GM19463 (cell line): ENCODE data around the gene LDB2.

ENCODE experiments used
- ATAC-seq: cut with Tn5 transposase; IDR thresholded peaks from one replicate; pipeline ENCODE4 v1.9.1; 2021; ENCODE audit warnings: mild to moderate bottlenecking, moderate library complexity; ENCODE audit not compliant: unreplicated experiment

LDB2 gene

GRCh38 chr4:16516796-16517439 lies 381.5 kb downstream of the LDB2 start:
- ATAC-seq: no peak

DNA sequence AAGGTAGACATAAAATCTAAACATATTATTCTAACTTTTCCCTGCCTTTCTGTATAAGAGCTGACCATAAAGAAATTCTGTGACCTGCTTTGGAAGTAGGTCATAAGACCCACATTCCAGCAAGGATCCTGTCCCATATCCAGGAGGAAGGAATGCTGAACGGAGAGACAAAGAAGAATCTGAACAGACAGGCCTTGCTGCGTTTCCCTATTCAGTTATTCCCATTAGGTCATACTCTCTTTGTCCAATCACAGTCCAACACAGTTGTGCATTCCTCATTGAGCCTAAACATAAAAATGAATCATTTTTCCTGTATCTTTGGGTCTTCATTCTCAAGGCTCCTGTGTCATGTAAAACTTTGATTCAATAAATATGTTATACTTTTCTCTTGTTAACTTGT lies 384.6 kb downstream of the LDB2 start:
- no peak for ATAC-seq

- ATAC-seq: no peak
Observed at GRCh38 chr4:16508968-16509367, 389.5 kb downstream of the LDB2 start.

DNA sequence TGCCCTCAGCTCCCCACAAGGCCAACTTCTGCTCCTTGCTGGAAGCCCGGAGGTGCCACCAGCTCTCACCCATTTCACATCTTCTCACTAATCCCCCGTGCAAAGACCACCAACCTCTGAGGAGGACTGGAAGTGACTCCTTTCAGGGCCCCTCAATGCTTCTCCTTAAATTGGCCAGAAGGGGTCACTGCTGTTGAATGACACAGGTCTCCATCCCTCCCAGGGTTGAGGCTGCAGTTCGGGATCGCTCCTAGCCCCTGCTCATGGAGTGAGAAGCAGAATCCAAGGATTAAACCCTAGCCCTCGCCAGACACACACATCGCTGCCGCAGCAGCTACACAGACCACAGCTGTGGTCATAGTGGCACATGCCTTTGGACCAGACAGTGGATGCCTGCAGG lies 392.7 kb downstream of the LDB2 start:
- no peak for ATAC-seq

DNA sequence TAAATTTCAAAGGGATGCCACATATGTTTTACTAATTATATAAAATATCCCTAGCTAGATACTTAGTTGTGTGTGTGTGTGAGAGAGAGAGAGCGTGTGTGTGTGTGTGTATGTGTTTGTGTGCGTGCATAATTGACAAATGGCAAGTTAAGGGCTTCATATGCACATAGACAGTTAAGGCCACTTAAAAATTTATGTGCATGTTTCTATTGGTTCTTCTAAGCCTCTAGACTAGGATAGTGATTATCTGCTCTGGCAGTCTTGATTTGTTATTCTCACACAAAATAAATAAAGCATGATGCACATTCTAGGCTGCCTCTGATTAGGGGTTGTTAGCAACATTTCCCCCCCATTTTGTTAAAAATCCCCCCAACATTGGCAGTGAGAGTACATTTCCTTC lies 393.2 kb downstream of the LDB2 start:
- ATAC-seq: no peak

DNA sequence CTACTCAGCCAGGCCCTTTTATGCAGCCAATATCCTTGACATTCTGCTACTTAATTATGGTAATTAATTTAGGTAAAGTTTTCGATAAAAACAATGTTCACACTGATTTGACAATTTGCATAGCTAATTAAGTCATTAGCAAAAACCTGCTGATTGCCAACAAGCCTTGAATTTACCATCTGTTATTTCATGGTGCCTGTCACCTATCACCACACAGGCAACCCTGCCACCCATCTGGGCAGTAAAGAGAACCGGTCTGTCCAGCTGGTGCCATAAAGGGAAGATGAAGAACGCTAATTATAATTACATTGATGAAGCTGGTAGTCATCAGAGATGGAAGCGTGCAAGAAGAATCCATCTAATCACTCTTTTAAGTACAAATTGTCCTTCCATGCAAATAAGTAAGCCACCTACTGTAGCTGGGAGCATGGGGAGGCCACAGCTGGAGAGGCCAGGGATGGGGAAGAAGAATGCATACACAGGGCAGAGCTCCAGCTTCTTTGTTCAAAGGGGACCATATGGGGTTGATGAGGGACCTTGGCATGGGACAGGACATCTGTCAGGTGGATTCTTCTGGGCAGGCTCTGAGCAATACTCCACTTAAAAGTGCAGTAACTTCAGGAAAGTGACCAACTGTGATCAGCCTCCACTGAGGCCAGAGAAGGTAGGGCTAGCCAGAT lies 394.9 kb downstream of the LDB2 start:
- no peak for ATAC-seq

- ATAC-seq: no peak
Observed at GRCh38 chr4:16498978-16499377, 399.5 kb downstream of the LDB2 start.

DNA sequence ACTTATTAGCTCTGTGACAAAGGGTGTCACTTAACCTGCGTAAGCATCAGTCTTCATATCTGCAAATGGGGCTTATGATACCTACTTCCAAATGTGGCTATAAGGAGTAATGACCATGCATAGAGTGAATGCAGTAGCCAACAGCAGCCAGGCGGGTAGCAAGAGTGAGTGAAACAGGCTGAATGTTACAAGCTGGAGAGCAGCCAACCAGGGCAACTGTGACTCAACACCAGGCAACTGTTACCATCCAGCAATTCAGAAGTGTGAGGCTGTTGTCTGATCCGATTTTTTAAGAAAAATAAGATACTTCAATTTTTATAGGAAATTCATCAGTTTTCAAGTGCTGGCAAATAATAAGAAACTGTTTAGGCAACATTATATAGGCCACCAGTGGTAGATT lies 401.9 kb downstream of the LDB2 start:
- ATAC-seq: no peak

- no peak for ATAC-seq
Observed at GRCh38 chr4:16492872-16493271, 405.6 kb downstream of the LDB2 start.

DNA sequence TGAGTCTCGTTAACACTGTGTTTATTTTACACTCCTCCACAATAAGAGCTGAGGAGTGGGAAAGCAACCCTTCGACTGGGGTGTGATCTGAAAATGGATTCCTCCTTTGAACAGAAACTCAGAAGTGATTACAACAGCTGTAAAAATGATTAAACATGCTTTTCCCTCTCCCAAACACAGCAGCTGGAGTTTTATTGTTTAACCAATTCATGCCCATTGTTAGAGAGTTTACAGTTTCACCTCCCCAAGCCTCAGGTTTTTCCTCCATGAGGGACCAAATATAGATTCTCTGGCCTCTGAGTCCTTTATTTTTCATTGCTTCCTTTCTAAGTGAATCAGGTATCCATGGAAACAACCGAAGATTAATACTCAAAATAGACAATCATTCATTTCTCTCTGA lies 409.2 kb downstream of the LDB2 start:
- ATAC-seq: no peak

DNA sequence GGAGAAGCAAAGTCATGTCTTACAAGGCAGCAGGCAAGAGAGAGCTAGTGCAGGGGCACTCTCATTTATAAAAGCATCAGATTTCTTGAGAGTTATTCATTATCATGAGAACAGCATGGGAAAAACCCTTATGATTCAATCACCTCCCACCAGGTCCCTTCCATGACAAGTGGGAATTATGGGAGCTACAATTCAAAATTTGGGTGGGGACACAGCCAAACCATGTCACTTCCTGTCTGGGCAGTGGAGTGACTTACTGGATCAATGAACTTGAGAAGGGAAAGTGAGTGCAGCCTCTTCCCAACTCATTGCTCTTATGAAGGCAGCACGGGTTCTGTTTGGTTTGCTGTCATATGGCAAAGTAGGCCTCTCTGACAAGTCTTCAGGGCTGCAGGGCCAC lies 410.4 kb downstream of the LDB2 start:
- ATAC-seq: no peak

GRCh38 chr4:16484711-16485110 lies 413.7 kb downstream of the LDB2 start:
- no peak for ATAC-seq

DNA sequence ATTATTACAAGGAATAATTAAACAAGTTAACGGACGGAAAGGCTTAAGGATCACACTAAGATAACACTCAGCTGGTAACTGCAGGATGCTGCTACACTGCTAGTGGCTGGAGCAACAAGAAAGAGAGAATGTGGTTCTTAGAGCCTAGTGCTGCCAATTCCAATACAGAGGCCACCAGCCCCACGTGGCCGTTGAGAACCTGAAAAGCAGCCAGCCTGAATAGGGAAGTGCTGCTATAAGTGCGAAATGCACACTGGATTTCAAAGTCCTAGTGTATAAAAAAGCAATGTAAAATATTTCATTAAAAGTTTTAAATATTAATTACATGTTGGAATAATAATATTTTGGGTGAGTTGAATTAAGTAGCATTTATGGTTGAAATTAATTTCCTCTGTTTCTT lies 414.9 kb downstream of the LDB2 start:
- ATAC-seq: no peak

DNA sequence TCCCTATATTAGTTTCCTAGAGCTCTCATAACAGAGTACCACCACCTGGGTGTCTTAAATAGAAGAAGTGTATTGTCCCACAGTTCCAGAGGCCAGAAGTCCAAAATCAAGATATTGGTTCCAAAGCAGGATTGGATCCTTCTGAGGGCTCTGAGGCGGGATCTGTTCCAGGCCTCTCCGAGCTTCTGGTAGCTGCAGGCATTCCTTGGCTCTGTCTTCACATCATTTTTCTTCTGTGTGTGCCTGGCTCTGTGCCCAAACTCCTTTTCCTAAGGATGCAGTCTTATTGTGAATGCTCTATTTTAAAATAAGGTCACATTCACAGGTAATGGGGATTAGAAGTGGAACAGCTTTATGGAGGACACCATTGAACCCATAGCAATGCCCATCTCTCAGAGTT lies 418.4 kb downstream of the LDB2 start:
- ATAC-seq: no peak

- ATAC-seq: no peak
Observed at GRCh38 chr4:16472537-16472936, 425.9 kb downstream of the LDB2 start.

DNA sequence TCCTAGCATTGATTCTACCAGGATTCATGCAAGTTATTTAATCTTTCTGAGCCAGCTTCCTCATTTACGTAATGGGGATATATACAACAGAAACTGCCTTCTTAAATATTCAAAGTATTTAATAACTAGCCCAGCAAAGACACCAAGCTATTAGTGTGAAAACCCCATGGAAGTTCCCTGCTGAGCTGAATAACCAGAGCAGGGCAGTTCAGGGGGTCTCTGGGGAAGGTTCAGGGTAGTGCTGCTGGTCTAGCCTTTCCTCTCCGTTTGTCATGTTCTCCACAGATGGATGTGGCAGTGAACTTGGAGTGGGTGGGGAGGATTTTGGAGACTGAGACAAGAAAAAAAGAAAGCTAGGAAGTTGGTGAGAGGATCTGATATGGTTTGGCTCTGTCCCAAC lies 431.4 kb downstream of the LDB2 start:
- ATAC-seq: no peak

DNA sequence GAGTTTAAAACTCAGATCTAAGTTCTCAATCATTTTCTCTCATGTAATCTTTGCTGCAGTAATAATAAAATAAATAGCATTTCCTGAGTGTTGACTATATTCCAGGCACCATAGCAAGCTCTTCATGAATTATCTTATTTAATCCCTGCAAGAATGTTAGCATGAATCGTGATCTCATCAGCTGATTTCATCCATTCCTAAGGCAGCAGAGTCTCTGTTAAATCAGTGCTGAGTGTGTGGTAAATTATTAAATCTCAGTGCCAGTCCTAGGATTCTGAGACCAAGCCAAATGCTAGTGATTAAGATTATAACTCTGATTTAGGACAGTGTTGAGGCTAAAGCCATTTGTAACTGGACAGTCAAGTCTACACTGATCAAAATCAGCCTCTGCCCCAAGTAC lies 431.9 kb downstream of the LDB2 start:
- no peak for ATAC-seq

DNA sequence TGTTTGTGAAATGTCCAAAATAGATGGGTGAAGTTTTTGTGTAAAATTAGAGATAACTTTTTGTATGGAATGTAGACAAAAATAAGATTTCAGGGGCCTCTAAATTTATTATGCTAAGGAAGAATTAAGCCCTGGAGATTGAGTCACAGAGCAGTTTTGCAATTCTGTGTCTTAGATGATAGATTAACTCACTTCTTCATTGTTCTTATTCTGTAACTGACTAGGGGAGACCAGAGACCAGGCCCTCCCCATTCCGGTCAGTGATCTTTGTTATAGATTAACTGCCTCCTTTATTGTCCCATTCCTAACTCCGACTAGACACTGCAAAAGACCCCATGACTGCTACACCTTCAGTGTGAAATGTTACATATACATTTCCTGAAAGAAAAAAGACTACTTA lies 433.8 kb downstream of the LDB2 start:
- ATAC-seq: no peak

DNA sequence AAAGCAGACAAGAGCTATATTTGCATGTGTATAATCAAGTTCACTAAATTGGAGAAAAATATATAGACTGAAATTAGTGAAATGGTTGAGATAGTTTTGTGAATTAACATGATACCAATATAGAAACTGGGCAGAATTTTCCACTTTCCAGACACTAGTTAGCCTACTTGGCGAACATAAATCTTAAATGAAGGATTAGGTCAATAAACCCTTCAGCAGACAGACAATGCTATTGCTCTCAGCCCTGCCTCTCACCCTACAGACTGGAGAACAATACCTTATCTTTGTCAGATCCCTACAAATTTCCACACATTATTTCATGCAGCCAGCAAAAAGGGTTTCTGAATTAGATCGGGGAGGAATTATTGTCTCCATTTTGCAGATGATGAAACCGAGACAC lies 435.8 kb downstream of the LDB2 start:
- no peak for ATAC-seq

- ATAC-seq: no peak
Observed at GRCh38 chr4:16461362-16461761, 437.1 kb downstream of the LDB2 start.

DNA sequence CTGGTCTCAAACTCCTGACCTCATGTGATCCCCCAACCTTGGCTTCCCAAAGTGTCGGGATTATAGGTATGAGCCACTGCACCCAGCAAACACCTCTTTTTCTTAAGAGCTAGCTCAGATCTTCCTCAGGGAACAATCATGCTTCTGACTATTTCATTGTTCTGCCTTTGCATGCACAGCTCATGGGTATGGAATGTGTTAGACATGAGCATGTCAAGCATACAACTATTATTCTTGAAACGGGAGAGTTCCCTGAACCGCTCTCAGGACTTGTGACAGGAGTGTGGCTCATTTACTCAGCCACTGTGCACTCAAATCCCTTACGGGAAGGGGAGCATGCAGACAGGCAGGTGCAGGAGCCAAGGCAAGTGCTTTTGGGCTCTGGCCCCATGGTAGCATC lies 440.5 kb downstream of the LDB2 start:
- no peak for ATAC-seq
